D721Med (cell line): ENCODE measurements around the gene TNK2.
"Not testable (repeated sequence)": the region's sequence is repeated elsewhere in the genome, so short reads cannot be mapped to it uniquely, and the experiment has no call there.

ENCODE experiments used
- DNase-seq: peaks from one replicate; pipeline ENCODE4 v3.0.0; 2011; ENCODE audit warnings: low spot score; ENCODE audit not compliant: insufficient read length
- FAIRE-seq: peaks from 2 replicates; lab custom pipeline; 2011; peaks lifted over from hg19 to GRCh38; lab: Jason Lieb, UNC
- TF ChIP-seq, protein P1 (sequence below): IDR thresholded peaks from 2 replicates; pipeline ENCODE4 v1.5.1; 2012; ENCODE audit warnings: mild to moderate bottlenecking, control low read depth; ENCODE audit not compliant: insufficient read depth; ENCODE audit errors: missing control alignments

The TNK2 gene

DNA sequence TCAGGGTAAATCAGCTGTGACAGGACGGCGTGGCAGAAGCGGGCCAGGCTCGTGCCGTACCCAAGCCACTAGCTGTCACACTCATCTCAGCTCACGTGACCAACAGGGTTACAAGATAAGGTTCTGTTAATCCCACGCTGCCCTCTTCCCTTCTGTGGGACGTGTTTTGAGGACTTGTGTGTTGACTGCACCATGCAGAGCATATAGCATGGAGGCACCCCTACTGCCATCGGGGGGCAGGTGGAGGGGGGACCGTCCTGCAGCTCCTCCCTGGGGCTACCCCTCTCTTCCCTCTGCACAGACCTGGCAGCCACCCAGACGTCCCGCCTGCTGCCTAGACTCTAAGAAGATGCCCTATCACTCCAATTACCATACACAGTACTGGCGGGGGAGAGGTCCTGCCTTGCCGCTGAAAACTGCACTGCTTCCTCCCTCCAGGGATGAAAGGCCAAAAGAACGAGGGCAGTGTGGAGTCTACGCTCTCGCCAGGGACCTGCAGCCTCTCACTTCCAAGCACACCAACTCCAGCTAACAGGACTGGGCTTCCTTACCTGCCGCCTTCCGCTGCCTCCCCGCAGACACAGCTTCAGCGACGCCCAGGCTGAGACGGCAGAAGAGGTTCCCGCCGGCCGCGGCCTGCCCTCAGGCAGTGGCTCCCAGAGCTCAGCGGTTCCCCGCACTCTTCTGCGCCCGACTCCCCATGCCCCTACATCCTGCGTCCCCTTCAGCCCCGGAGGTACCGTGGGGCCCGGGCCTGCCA is at the start of gene TNK2:
Gene TNK2, minus strand, starts transcription at position 618 of the 760 bp plus-strand sequence. CDS start 19,963 bp downstream, outside the sequence.
- TF ChIP-seq, protein P1, sequence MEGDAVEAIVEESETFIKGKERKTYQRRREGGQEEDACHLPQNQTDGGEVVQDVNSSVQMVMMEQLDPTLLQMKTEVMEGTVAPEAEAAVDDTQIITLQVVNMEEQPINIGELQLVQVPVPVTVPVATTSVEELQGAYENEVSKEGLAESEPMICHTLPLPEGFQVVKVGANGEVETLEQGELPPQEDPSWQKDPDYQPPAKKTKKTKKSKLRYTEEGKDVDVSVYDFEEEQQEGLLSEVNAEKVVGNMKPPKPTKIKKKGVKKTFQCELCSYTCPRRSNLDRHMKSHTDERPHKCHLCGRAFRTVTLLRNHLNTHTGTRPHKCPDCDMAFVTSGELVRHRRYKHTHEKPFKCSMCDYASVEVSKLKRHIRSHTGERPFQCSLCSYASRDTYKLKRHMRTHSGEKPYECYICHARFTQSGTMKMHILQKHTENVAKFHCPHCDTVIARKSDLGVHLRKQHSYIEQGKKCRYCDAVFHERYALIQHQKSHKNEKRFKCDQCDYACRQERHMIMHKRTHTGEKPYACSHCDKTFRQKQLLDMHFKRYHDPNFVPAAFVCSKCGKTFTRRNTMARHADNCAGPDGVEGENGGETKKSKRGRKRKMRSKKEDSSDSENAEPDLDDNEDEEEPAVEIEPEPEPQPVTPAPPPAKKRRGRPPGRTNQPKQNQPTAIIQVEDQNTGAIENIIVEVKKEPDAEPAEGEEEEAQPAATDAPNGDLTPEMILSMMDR = no peak
- no peak for FAIRE-seq
- no peak for DNase-seq

DNA sequence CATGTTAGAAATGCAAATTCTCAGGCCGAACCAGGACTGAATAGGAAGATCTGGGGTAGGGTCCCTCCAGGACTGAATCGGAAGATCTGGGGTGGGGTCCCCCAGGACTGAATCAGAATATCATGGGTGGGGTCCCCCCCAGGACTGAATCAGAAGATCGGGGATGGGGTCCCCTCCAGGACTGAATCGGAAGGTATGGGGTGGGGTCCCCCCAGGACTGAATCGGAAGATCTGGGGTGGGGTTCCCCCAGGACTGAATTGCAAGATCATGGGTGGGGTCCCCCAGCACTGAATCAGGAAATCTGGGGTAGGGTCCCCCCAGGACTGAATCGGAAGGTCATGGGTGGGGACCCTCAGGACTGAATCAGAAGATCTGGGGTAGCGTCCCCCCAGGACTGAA is 48.2 kb upstream of the TNK2 start:
- no peak for DNase-seq
- FAIRE-seq = no peak
- TF ChIP-seq, protein P1 = no peak

DNA sequence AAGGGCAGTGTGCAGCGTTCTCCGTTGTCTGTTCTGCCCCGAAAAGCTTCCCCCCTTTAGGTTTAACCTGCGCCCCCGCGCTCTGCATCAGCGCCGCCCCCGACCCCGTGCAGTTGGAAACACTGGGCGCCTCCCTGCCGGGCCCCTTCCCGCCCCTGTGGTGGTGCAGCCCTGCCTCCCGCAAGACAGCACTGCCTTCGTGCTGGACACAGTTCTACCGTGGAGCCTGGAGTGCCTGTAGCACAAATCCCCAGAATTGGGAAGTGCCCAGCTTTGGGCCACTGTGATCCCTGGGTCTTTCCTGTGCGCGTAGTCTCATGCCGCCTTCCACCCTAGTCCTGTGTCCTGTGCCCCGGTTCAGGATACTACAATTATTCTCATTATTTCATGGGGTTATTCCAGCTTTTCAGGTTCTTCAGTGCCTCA is 47.1 kb upstream of the TNK2 start:
- not testable (repeated sequence) for DNase-seq, FAIRE-seq

DNA sequence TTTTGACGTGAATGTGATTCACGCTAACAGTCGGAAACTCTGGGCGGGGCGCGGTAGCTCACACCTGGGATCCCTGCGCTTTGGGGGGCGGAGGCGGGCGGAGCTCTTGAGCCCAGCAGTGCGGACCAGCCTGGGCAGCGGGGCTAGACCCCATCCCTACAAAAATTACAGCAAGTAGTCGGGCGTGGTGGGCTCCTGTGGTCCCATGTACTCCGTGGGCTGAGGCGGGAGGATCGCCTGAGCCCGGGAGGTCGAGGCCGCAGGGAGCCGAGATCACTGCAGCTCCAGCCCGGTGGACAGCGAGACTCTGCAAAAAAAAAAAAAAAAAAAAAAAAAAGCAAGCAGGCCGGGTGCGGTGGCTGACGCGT is 46.4 kb upstream of the TNK2 start:
- not testable (repeated sequence) for DNase-seq

DNA sequence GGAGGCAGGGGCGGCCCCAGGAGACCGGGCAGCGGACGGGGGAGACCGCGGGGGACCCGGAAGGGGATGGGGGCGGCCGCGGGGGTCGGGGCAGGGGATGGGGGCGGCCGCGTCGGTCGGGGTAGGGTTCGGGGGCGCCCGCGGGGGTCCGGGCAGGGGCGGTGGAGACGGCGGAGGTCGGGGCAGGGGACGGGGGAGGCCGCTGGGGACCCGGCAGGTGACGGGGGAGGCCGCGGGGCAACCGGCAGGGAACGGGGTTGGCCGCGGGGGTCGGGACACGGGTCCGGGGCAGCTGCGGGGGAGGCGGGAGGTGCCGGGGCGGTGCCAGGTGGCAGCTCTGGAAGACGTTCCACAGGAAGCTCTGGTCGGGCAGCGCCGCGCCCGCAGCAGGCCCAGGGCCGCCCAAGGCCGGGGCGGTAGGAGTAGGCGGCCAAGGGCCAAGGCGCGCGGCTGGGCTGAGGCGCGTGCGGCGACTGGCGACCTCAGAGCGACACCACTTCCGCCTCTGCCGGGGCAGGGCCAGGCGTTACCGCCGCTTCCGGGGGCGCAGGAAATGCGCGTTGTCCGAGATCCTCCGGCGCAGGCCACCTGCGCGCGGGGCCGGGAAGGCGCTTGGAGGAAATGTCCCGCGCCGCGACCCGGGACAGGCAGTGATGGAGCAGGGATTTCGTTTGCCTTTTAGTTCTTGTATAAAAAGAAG is 45.9 kb upstream of the TNK2 start:
- not testable (repeated sequence) for FAIRE-seq, DNase-seq

More for the DNA sequence above, 46.4 kb upstream of the TNK2 start:
- not testable (repeated sequence) for FAIRE-seq

DNA sequence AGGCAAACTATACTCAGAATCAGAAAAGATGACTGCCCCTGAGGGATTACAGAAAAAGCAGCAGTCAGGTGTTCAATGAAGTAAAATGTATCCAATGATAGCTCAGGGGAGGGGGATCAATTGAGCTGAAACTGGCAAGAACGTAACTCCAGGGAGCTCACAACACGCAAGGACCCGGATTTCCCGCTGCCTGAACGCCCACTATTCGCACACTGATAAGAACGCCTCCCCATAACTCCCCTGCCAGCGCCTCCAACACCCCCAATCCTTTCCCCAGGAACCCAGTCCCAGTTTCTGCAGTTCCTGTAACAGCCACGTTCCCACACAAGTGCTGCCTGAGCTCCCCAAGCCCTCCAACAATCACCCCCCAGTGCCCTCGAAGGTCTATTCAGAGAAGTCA is 44.2 kb upstream of the TNK2 start:
- FAIRE-seq, DNase-seq: not testable (repeated sequence)

DNA sequence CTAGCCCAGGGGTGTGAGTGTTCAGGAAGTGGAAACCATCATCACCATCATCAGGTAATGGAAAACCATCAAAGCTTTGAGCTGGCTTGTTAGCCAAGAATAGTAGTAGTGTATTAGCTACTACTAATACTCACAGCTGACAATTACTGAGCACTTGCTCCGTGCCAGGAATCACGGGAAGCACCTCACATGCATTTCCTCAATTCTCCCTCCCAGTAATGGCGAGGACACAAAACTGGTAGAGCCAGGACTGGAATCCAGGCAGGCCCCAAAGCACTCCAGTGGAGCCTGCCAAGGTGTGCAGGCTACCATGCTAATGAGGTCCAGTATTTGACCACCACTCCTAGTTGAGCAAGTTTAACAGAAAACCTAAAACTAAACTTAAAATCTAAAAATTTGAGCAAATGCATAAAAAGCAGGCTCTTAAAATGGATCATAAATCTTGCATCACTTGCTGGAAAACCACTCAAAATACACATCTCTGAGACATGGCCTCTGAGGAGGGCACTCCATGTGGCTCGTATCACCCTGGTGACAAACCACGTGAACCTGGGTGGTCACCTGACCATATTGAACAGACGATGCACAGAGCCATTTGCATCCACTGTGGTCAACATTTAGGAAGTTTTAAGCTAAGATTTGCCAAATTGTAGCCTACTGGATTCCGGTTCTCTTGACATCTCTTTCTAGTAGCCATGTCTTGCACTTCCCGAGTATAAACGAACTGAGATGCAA is 43.3 kb upstream of the TNK2 start:
- not testable (repeated sequence) for DNase-seq, FAIRE-seq

DNA sequence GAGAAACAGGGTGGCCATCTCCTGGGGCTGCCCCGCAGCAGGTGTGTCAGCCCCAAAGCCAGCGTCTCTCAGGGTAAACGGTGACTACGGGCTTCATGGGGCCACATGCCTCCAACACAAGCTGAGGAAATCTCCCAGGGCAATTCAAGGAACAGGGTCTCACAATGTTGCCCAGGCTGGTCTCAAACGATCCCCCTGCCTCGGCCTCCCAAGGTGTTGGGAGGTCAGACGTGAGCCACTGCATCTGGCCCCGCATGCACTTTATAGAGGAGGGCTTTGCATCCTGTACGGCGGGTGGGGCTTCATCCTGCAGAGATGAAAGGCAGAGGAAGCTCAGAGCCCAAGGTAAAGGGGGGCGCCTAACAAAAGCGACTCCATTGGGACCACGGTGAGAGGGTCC is 42.4 kb upstream of the TNK2 start:
- DNase-seq, FAIRE-seq: not testable (repeated sequence)

DNA sequence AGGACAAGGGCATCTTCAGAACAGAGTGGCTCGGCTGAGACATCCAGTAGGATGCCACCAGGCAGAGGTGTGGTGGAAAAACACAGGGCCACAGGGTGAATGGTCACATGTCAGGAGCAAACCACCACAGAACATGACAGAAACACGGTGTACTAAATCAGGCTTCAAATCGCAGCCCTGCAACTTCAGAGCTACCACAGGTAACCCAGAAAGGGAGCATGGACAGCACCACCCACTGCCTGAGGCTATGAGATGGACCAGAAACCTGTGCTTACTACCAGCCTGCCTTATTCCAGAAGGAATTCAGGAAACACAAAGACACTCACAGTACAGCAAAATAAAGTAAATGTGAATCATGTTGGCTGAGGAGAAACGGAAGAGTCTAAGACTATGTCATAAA is 41.8 kb upstream of the TNK2 start:
- FAIRE-seq, DNase-seq: not testable (repeated sequence)

DNA sequence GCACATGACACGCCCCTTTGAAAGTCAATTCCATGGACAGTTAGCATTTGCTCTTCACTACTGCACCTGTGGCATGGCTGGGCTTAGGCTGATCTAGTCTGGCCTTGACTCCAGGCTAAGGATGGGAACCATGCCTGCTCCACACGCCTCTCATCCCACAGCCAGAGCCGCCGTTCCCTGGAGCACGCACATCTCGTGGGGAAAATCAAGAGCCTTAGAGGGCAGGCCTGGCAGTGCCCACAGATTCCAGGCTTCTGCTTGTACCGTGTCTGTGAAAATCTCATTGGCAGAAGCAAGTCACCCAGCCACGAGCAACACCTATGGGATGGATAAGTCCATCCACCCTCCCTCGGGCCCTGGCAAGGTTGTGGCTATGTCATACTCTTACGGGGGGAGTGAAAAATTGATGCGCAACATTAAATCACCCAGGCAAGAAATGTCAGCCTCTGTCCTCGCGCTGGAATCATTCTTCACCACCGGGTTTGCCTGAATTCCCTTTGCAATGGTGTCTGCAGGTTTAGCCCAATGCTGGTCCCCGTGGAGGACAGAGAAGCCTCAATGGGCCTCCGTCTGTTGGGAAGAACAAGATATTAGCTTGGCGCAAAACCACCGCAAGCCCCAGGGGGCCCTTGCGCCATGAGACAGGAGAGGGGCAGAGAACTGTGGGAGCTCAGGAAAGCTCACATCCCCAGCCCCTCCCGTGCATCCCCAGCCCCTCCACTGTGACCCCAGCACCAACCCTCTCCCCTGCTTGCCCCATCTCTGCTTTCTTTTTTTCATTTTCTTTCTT is 38.8 kb upstream of the TNK2 start:
- DNase-seq, FAIRE-seq: not testable (repeated sequence)

DNA sequence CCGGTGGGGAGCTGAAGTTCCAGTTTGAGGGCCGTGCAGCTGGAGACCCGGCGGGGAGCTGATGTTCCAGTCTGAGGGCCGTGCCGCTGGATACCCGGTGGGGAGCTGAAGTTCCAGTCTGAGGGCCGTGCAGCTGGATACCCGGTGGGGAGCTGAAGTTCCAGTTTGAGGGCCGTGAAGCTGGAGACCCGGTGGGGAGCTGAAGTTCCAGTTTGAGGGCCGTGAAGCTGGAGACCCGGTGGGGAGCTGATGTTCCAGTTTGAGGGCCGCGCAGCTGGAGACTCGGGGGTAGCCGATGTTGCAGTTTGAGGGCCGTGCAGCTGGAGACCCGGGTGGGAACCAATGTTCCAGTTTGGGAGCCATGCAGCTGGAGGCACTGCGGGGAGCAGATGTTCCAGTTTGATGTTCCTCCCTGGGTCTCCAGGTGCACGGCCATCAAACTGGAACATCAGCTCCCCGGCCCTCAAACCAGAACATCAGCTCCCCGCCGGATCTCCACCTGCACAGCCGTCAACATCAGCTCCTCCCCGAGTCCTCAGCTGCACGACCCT is 33.0 kb upstream of the TNK2 start:
- not testable (repeated sequence) for FAIRE-seq, DNase-seq

DNA sequence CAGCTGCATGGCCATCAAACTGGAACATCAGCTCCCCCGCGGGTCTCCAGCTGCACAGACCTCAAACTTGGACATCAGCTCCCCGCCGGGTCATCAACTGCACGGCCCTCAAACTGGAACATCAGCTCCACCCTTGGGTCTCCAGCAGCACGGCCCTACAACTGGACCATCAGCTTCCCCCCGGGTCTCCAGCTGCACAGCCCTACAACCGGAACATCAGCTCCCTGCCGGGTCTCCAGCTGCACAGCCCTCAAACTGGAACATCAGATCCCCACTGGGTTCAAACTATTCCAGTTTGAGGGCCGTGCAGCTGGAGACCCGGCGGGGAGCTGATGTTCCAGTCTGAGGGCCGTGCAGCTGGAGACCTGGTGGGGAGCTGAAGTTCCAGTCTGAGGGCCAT is 32.5 kb upstream of the TNK2 start:
- DNase-seq = not testable (repeated sequence)

DNA sequence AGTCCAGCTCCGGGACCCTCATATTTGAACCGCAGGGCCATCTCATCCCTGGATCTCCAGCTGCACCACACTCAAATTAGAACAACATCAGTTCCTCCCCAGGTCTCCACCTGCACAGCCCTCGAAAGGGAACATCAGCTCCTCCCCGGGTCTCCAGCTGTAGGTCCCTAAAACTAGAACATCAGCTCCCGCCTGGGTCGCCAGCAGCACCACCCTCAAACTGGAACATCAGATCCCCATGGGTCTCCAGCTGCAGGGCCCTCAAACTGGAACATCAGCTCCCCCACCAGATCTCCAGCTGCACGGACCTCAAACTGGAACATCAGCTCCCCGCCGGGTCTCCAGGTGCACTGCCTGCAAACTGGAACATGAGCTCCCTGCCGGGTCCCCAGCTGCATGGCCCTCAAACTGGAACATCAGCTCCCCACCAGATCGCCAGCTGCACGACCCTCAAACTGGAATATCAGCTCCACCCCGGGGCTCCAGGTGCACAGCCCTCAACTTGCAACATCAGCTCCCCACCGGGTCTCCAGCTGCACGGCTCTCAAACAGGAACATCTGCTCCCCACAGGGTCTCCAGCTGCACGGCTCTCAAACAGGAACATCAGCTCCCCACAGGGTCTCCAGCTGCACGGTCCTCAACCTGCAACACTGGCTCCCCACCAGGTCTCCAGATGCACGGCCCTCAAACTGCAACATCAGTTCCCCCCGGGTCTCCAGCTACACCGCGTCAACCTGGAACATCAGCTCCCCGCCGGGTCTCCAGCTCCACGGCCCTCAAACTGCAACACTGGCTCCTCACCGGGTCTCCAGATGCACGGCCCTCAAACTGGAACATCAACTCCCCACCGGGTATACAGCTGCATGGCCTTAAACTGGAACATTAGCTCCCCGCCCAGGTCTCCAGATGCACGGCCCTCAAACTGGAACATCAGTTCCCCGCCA is 31.4 kb upstream of the TNK2 start:
- not testable (repeated sequence) for FAIRE-seq, DNase-seq

More for the DNA sequence above, 32.5 kb upstream of the TNK2 start:
- FAIRE-seq = not testable (repeated sequence)

DNA sequence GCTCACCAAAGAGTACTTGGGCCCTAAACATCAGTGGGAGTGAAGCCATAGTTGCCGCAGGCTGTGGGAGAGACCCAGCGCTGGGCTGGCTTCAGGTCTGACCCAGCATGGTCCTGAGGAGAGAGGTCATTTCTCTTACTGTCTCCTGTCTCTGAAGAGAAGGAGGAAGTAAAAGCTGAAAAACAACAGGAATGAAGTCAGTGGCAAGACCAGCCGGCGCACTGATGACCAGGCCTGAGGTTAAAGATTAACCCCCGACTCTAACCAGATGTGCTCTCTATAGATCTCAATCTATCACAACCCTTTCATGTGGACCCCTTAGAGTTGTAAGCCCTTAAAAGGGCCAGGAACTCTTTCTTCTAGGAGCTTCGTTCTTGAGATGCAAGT is 24.7 kb upstream of the TNK2 start:
- not testable (repeated sequence) for DNase-seq, FAIRE-seq
